ENCODE data around the gene TMEM178B.
"Not testable (repeated sequence)": the region's sequence is repeated elsewhere in the genome, so short reads cannot be mapped to it uniquely, and the experiment has no call there.

The TMEM178B gene

DNA sequence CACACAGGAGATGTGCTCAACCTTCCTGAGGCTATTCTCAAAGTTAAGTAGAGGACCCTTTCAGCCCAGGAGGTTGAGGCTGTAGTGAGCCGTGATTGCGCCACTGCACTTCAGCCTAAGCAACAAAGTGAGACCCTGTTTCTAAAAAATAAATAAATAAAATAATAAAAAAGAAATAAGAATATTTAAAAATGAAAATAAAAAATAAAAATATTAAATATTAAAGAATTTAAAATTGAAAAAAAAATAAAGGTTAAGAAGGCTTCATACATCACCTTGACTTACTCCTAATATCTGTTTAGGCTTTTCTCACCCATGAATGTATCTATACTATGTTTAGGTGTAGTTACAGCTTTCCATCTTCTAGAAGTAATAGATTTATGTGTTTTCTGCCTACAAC lies 289.9 kb downstream of the TMEM178B start:
- no peak for DNase-seq (ENCODE audit: low read depth, low spot score)
- no peak overlapping the region for H3K27ac ChIP-seq

DNA sequence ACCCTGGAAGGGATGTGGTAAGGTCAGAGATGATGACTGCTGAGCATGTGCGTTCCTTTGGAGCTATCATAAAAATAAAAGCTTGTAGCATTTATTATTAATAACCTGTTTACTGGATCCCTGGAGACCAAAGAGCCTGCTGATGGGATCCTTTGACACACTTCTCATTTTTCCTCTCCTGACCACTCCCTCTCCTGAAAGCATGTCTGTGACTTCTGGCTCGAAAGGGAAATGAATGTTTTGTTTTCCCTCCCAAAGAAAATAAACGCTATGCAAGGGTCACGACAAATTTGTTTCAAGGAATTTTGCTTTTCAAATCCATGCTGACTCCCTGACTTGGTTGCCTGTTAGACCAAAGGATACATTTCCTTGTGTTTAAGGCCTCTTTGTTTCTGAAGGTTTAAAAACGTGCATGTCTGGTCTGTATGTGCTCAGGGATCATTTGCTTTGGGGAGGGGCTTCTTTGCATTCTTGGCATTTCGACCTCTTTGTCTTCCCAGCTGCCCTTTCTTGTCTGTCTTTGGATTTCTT lies 292.3 kb downstream of the TMEM178B start:
- DNase-seq (ENCODE audit: low read depth, low spot score): no peak
- no peak overlapping the region for H3K27ac ChIP-seq

DNA sequence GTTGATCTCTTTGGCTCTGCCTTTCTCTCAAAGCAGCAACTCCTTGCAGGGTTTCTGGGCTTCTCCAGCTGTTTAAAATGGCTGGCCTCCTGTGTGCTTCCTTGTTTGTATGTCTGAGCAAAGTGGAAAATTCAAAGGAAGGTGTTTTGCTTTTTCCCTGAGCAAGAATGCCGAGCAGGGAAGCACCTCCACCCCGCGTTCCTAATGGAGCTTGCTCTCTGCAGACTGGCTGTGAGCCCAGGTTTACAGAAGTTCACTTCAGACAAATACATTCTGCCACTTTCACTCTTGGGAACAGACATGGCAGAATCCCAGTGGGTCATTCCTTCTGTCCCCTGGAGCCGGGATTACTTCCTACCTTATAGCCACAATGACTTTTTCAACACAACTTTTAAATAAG lies 295.6 kb downstream of the TMEM178B start:
- no peak for DNase-seq (ENCODE audit: low read depth, low spot score)

GRCh38 chr7:141370178-141370577 lies 296.3 kb downstream of the TMEM178B start:
- H3K27ac ChIP-seq: no peak overlapping the region

More for the DNA sequence above, 295.6 kb downstream of the TMEM178B start:
- no peak overlapping the region for H3K27ac ChIP-seq

DNA sequence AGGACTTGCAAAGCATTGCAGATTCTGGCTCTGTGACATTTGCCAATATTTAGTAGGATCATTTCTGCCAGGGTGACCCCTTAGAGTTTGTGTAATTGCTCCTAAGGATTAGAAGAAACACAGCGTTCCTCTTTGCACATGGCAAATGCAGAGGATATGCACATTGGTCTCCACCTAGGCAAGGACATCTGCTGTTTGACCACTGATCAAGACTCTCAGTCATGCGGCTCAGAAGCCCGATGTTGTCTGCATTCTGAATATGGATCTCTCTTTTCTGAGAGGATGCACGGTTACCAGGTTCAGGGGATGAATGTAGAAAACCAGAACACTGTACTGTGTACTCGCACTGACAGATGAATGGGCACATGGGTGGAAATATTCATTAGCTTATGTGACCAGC lies 296.8 kb downstream of the TMEM178B start:
- H3K27ac ChIP-seq: no peak overlapping the region
- DNase-seq (ENCODE audit: low read depth, low spot score): no peak

More at GRCh38 chr7:141370178-141370577, 296.3 kb downstream of the TMEM178B start:
- no peak for DNase-seq (ENCODE audit: low read depth, low spot score)

GRCh38 chr7:141374425-141374824 lies 300.6 kb downstream of the TMEM178B start:
- DNase-seq (ENCODE audit: low read depth, low spot score): no peak
- H3K27ac ChIP-seq: no peak overlapping the region

- H3K27ac ChIP-seq: no peak overlapping the region
- DNase-seq (ENCODE audit: low read depth, low spot score): no peak
Observed at GRCh38 chr7:141375442-141375841, 301.6 kb downstream of the TMEM178B start.

GRCh38 chr7:141377906-141378305 lies 304.0 kb downstream of the TMEM178B start:
- H3K27ac ChIP-seq: no peak overlapping the region
- no peak for DNase-seq (ENCODE audit: low read depth, low spot score)

- DNase-seq (ENCODE audit: low read depth, low spot score): no peak
Observed at GRCh38 chr7:141378405-141378804, 304.5 kb downstream of the TMEM178B start.

DNA sequence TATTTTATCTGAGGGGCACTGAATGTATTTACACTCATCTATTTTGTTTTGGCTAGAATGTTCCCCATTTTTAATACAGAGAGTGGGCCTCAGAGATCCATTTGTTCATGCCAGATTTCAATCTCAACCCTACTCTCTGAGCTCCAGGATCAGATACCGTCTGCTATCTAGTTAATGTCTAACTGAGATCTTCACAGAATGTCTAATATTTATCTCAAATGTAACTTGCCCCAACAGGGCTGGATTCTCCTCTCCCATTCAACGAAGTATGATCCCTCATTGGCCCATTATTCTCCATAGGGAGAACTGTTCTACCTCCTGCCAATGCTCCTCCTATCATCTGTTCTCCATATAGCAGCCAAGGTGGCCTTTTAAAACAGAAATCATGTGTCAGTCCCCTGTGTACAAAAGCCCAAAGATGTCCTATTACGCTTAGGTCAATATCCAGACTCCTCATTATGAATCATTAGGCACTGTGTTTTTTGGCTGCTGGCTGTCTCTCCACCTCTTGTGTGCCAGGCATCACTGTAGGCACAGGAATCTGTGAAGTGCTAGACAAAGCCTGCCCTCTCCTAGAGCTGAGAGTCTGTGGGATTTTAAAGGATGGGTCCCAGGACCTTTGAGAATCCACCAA lies 308.0 kb downstream of the TMEM178B start:
- no peak for DNase-seq (ENCODE audit: low read depth, low spot score)
- H3K27ac ChIP-seq: no peak overlapping the region

More at GRCh38 chr7:141378405-141378804, 304.5 kb downstream of the TMEM178B start:
- H3K27ac ChIP-seq: no peak overlapping the region

GRCh38 chr7:141383356-141383755 lies 309.5 kb downstream of the TMEM178B start:
- not testable (repeated sequence) for H3K27ac ChIP-seq; DNase-seq (ENCODE audit: low read depth, low spot score)

DNA sequence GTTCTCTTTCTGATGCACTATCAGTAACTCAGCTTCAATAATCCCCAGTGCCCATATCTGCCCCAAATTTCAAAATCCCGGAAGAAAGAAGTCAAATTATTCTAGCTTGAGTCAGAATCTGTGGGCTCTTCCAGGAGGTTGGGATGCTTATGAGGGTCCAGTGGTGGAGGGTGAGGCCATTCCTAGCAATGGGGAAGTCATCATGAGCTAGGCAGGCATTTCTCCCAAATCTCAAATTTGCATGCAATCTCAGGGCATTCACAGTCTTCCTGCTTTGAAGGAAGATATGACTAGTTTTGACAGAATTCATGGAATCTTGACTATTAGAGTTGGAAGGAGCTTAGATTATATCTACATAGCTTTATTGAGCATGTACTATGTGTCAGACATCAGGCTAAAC lies 313.0 kb downstream of the TMEM178B start:
- H3K27ac ChIP-seq: no peak overlapping the region
- no peak for DNase-seq (ENCODE audit: low read depth, low spot score)

- H3K27ac ChIP-seq: no peak overlapping the region
- no peak for DNase-seq (ENCODE audit: low read depth, low spot score)
Observed at GRCh38 chr7:141387521-141388217, 313.8 kb downstream of the TMEM178B start.

DNA sequence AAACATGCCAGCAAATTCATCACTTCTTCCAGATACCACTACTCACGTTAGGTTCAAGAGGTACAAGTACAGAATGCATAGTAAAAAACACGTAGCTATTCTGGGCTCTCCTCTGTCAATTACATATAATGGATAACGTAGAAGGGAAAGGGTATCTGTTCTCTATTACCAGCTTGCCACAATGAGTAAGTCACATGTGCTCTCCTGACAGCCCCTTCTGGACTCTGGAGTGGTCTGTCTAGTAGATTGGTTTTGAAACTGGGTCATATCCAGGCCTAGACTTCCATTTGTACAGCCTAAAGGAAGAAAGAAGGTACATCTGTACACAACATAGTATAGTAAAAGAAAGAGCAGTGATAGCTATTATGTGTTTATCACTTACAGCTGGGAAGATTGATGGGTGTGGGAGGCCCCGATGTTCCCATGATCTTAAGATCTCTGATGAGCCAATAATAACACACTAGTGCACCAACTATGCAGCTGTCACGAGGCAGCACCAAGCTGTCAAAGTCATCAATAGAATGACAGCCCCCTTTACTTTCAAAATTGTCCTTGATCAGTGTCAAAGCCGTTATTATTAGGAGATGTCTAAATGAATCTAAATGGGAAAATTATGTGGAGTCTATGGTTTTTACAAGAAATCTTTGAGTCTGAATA lies 315.4 kb downstream of the TMEM178B start:
- DNase-seq (ENCODE audit: low read depth, low spot score): no peak
- H3K27ac ChIP-seq: no peak overlapping the region

- DNase-seq (ENCODE audit: low read depth, low spot score): no peak
- no peak overlapping the region for H3K27ac ChIP-seq
Observed at GRCh38 chr7:141390339-141390738, 316.5 kb downstream of the TMEM178B start.

GRCh38 chr7:141393056-141393455 lies 319.2 kb downstream of the TMEM178B start:
- no peak overlapping the region for H3K27ac ChIP-seq
- no peak for DNase-seq (ENCODE audit: low read depth, low spot score)

GRCh38 chr7:141397236-141398163 lies 323.6 kb downstream of the TMEM178B start:
- H3K27ac ChIP-seq: no peak overlapping the region
- DNase-seq (ENCODE audit: low read depth, low spot score): no peak

DNA sequence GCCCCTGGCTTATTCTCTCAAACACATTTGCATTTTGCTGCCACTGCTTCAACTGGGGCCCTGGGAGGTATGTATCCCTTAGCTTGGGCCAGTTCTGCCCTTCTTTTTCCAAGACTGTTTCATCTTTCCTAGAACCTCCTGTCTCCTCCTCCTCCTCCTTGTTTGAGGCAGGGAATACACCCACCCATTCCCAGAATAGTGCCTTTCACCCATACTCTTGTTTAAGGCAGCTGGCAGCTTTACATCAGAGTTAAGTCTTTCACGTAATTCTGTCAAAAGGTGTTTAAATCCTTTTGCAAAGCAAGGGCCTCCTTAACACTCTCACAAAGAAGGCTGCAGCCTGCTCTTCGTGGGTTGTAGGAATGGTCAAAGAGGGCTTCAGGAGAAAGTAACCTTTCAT lies 326.5 kb downstream of the TMEM178B start:
- H3K27ac ChIP-seq: no peak overlapping the region
- DNase-seq (ENCODE audit: low read depth, low spot score): no peak

DNA sequence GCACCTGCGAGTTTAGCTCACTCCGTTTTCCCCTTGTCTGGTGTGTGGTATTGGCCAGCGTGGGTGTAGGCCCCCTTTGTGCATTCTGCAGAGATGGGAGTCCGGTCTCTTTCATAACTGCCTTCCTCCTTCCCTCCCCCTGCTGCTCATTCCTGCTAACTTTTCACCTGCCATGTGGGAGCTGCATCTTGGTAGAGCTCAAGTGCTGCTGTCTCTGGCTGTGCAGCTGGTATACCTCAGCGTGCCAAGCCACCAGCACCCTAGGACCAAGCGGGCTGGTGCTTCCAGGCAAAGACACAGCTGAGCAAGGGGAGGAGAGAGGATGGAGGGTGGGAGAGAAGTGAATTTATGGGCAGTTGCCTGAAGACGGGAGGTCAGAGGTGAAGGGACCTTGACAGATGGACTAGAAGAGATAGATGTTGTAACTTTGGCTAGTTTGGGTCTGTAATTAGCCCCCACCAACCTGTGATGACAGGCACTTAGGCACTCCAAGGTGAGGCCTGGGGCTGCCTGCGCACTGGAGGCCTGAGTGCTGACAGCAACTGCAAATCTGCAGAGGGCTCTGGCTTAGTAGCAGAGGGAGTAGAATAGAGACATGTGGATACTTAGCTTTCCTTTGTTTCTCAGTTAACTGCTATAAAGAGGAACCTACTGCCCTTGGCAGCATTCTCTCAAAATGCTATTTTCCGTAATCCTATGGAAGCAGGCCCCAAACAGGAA lies 328.6 kb downstream of the TMEM178B start:
- DNase-seq (ENCODE audit: low read depth, low spot score): no peak
- H3K27ac ChIP-seq: no peak overlapping the region

Data from epithelial cell of prostate (primary cell).